Measurements from ENCODE around the gene ATF7.

Gene ATF7

GRCh38 chr12:53459097-53459496, 167.1 kb downstream of the ATF7 start:
- no peak for DNase-seq (ENCODE audit: low read depth in 3 of 3)

Measured in stimulated activated CD4-positive, alpha-beta T cell treated with anti-CD3 and anti-CD28 coated beads, TNF-alpha, amount 100 ng/mL, for 48 hours (primary cell).